HepG2 (cell line): ENCODE data around the gene COA5. TPM values are rescaled to one million over a fixed set of nuclear protein-coding genes. Genes with fewer than 3 reads are reported as not detected.

Experiments
- ARNT2 ChIP-seq: sonication (generic); formaldehyde crosslinking; IDR thresholded peaks from 2 replicates; pipeline ENCODE4 v1.8.0; 2022; ENCODE audit warnings: mild to moderate bottlenecking, low read depth, missing genetic modification reagents, moderate library complexity
- HOXA7 ChIP-seq: sonication (generic); formaldehyde crosslinking; IDR thresholded peaks from 2 replicates; pipeline ENCODE4 v1.8.1; 2022; ENCODE audit warnings: mild to moderate bottlenecking, missing genetic modification reagents, moderate library complexity
- IRX3 ChIP-seq: sonication (generic); formaldehyde crosslinking; IDR thresholded peaks from 2 replicates; pipeline ENCODE4 v1.8.1; 2023; ENCODE audit warnings: mild to moderate bottlenecking, low read depth, missing genetic modification reagents, borderline replicate concordance
- KDM3A ChIP-seq: IDR thresholded peaks from 2 replicates; pipeline ENCODE4 v1.6.1; 2018; ENCODE audit warnings: low read depth, missing compliant biosample characterization
- NR2F1 ChIP-seq, 2 experiments: fragments of 450-650 bp in 1 of 2; formaldehyde crosslinking in 1 of 2; IDR thresholded peaks; 2 replicates each; pipeline versions ENCODE4 v1.5.0 to v1.6.1; 2016 to 2020; ENCODE audit warnings: mild to moderate bottlenecking in 1 of 2, missing compliant biosample characterization in 1 of 2, missing genetic modification reagents in 1 of 2, moderate library complexity in 1 of 2
- PAWR ChIP-seq: sonication (generic); formaldehyde crosslinking; IDR thresholded peaks from 2 replicates; pipeline ENCODE4 v1.4.0; 2020; ENCODE audit warnings: missing genetic modification reagents, mild to moderate bottlenecking, borderline replicate concordance
- PAX8 ChIP-seq: sonication (generic); formaldehyde crosslinking; IDR thresholded peaks from 2 replicates; pipeline ENCODE4 v1.8.0; 2022; ENCODE audit warnings: mild to moderate bottlenecking, missing genetic modification reagents, borderline replicate concordance
- RARA ChIP-seq: IDR thresholded peaks from 2 replicates; pipeline ENCODE4 v1.6.1; 2016; ENCODE audit warnings: missing genetic modification reagents, missing compliant biosample characterization
- SNRNP70 ChIP-seq: fragments of 200-400 bp; formaldehyde crosslinking; IDR thresholded peaks from 2 replicates; pipeline ENCODE4 v1.6.1; 2017; ENCODE audit warnings: mild to moderate bottlenecking, low read depth, low read length, moderate library complexity
- SP4 ChIP-seq: sonication (generic); formaldehyde crosslinking; IDR thresholded peaks from 2 replicates; pipeline ENCODE4 v1.8.1; 2023; ENCODE audit warnings: mild to moderate bottlenecking, missing genetic modification reagents
- ZBED4 ChIP-seq: sonication (generic); formaldehyde crosslinking; IDR thresholded peaks from 2 replicates; pipeline ENCODE4 v1.4.0; 2020; ENCODE audit warnings: missing genetic modification reagents, borderline replicate concordance
- ZC3H13 ChIP-seq: sonication (generic); formaldehyde crosslinking; IDR thresholded peaks from 2 replicates; pipeline ENCODE4 v1.8.1; 2023; ENCODE audit warnings: mild to moderate bottlenecking, missing genetic modification reagents, moderate library complexity
- ZNF253 ChIP-seq: sonication (generic); formaldehyde crosslinking; IDR thresholded peaks from 2 replicates; pipeline ENCODE4 v1.8.0; 2022; ENCODE audit warnings: mild to moderate bottlenecking, missing genetic modification reagents, borderline replicate concordance
- ZNF280B ChIP-seq: sonication (generic); formaldehyde crosslinking; IDR thresholded peaks from 2 replicates; pipeline ENCODE4 v1.5.0; 2020; ENCODE audit warnings: missing genetic modification reagents, mild to moderate bottlenecking, borderline replicate concordance
- ZNF670 ChIP-seq: sonication (generic); formaldehyde crosslinking; IDR thresholded peaks from 2 replicates; pipeline ENCODE4 v1.8.0; 2022; ENCODE audit warnings: mild to moderate bottlenecking, missing genetic modification reagents, borderline replicate concordance
- ZNF839 ChIP-seq: sonication (generic); formaldehyde crosslinking; IDR thresholded peaks from 2 replicates; pipeline ENCODE4 v1.4.0; 2020; ENCODE audit warnings: missing genetic modification reagents, mild to moderate bottlenecking, borderline replicate concordance
- polyA plus RNA-seq, 8 experiments: library from polyadenylated mRNA; depleted of rRNA in 3 of 8; stranded (reverse) in 7 of 8; unstranded in 1 of 8; fragments of >200 nt; fragmentation: Illumina TruSeq in 4 of 8; extraction: Trizol in 4 of 8; gene quantifications; 2 replicates each; pipeline versions ENCODE4 v1.2.1 to v1.2.3, GENCODE V29; 2011 to 2016; ENCODE audit warnings: low read depth in 4 of 8, missing spikeins in 1 of 8, mixed read lengths in 1 of 8; ENCODE audit not compliant: insufficient read depth in 1 of 8
- total RNA-seq, 5 experiments: library from RNA; depleted of rRNA; stranded (reverse); fragments of >200 nt; fragmentation: Illumina TruSeq; extraction: Trizol; gene quantifications; 2 replicates each; pipeline ENCODE4 v1.2.3, GENCODE V29; 2016; ENCODE audit warnings: low read depth in 1 of 5
- TF ChIP-seq, protein P1 (sequence below): sonication (generic); formaldehyde crosslinking; IDR thresholded peaks from 2 replicates; pipeline ENCODE4 v1.4.0; 2020; ENCODE audit warnings: missing genetic modification reagents
- TF ChIP-seq, protein P2 (sequence below): IDR thresholded peaks from 2 replicates; pipeline ENCODE4 v1.6.1; 2016; ENCODE audit warnings: missing genetic modification reagents, missing compliant biosample characterization
- TF ChIP-seq, protein P3 (sequence below): sonication (generic); formaldehyde crosslinking; conservative IDR thresholded peaks from 2 replicates; pipeline ENCODE4 v1.4.0; 2020; ENCODE audit warnings: missing genetic modification reagents

The COA5 gene
- total and polyA plus RNA-seq, 2 of the 13 experiments (the other 11 are each of a cell fraction or from before 2014, with no cell fraction given) = 43.6 to 64.5 TPM

DNA sequence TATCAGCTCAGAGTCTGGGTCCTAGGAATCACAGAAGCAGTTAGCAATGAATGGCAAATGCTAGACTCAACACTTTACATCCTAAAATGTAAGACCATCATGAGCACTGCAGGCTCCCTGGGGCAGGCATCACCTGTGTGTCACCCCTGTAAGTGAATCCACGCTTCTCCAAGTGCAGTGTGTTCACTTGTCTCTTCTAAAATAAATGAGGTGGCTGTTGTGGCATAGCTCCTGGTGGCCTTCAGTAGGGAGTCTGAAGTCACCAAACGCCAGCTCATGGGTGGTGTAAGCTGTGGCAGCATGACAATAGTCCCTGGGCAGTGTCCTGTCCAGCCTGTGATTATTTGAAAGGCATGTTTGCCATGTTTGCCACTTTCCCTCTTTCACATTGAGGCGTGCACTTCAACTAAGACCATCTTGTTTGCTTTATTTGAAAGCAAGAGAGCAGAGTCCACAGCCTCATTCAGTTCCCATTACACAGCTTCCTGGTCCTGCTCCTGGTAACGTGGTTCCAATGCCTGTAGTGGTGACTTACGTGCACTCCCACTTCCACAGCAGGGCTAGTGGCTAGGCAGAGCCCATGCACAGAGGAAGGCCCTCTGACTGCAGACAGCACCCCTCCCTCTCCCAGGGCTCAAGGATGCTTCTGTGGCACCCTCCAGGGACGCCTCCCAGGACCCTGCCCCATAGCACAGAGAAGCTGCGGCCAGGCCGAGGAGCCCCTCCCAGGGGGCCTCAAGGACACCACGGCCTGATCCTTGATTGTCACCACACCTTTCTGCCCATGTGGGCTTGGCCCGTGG is 24.3 kb downstream of the COA5 start (continued):
- TF ChIP-seq PAWR = no peak
- TF ChIP-seq NR2F1 (CRISPR knock-in tag; IDR thresholded peaks at IDR 0.05) = no peak
- no peak; the same call in 1 of the 2 replicates for TF ChIP-seq ZNF839 (CRISPR knock-in tag)
- peak; percentile 16; the same call in 1 of the 2 replicates for TF ChIP-seq SP4
- TF ChIP-seq, protein P1, sequence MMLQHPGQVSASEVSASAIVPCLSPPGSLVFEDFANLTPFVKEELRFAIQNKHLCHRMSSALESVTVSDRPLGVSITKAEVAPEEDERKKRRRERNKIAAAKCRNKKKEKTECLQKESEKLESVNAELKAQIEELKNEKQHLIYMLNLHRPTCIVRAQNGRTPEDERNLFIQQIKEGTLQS (CRISPR knock-in tag) = no peak
- TF ChIP-seq ZC3H13 (CRISPR knock-in tag) = peak; percentile 77; the same call in 1 of the 2 replicates
- TF ChIP-seq, protein P2, sequence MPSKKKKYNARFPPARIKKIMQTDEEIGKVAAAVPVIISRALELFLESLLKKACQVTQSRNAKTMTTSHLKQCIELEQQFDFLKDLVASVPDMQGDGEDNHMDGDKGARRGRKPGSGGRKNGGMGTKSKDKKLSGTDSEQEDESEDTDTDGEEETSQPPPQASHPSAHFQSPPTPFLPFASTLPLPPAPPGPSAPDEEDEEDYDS (CRISPR knock-in tag) = peak; percentile 56
- no peak for TF ChIP-seq KDM3A (CRISPR knock-in tag)
- no peak for TF ChIP-seq ZNF253 (CRISPR knock-in tag)
- TF ChIP-seq SNRNP70 = no peak
- TF ChIP-seq ZNF670 (CRISPR knock-in tag) = peak; percentile 80; the same call in 1 of the 2 replicates
- no peak; the same call in 1 of the 2 replicates for TF ChIP-seq ZBED4 (CRISPR knock-in tag)
- peak; percentile 74; the same call in 1 of the 2 replicates for TF ChIP-seq IRX3 (CRISPR knock-in tag)
- TF ChIP-seq ARNT2 (CRISPR knock-in tag) = no peak
- TF ChIP-seq HOXA7 (CRISPR knock-in tag) = no peak
- TF ChIP-seq RARA (CRISPR knock-in tag) = peak; percentile 44
- peak; percentile 85; the same call in 1 of the 2 replicates for TF ChIP-seq ZNF280B (CRISPR knock-in tag)
- TF ChIP-seq PAX8 (CRISPR knock-in tag) = no peak
- TF ChIP-seq, protein P3, sequence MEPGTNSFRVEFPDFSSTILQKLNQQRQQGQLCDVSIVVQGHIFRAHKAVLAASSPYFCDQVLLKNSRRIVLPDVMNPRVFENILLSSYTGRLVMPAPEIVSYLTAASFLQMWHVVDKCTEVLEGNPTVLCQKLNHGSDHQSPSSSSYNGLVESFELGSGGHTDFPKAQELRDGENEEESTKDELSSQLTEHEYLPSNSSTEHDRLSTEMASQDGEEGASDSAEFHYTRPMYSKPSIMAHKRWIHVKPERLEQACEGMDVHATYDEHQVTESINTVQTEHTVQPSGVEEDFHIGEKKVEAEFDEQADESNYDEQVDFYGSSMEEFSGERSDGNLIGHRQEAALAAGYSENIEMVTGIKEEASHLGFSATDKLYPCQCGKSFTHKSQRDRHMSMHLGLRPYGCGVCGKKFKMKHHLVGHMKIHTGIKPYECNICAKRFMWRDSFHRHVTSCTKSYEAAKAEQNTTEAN (CRISPR knock-in tag) = 0 out of 2 replicates have a peak, but pooled peaks have one; percentile 20
